GM23338 (cell line): ENCODE data around the gene TRIP4.

Experiments
- CREB1 ChIP-seq: fragments of 250-450 bp; sonication (Bioruptor Pico); IDR thresholded peaks from 2 replicates; pipeline ENCODE4 v1.5.0; 2020; ENCODE audit warnings: low read depth, mild to moderate bottlenecking, moderate library complexity
- EZH2 ChIP-seq: fragments of 200-600 bp; sonication (generic); IDR thresholded peaks from one replicate; pipeline ENCODE4 v1.8.0; 2017; ENCODE audit warnings: antibody characterized with exemption, mild to moderate bottlenecking, low read depth; ENCODE audit not compliant: unreplicated experiment
- EZH2phosphoT487 ChIP-seq: fragments of 200-600 bp; sonication (generic); IDR thresholded peaks from one replicate; pipeline ENCODE4 v1.8.1; 2018; ENCODE audit warnings: antibody characterized with exemption; ENCODE audit not compliant: unreplicated experiment
- JUNB ChIP-seq: IDR thresholded peaks from one replicate; pipeline ENCODE4 v1.6.1; 2016; ENCODE audit warnings: antibody characterized with exemption; ENCODE audit not compliant: unreplicated experiment
- NANOG ChIP-seq: IDR thresholded peaks from 2 replicates; pipeline ENCODE4 v1.6.1; 2016; ENCODE audit warnings: antibody characterized with exemption, borderline replicate concordance
- POLR2AphosphoS5 ChIP-seq: IDR thresholded peaks from 2 replicates; pipeline ENCODE4 v1.6.1; 2016; ENCODE audit warnings: antibody characterized with exemption, low read depth
- STAT1 ChIP-seq: IDR thresholded peaks from one replicate; pipeline ENCODE4 v1.6.1; 2016; ENCODE audit warnings: antibody characterized with exemption; ENCODE audit not compliant: unreplicated experiment
- ZNF331 ChIP-seq: fragments of 250-450 bp; sonication (Bioruptor Pico); IDR thresholded peaks from 2 replicates; pipeline ENCODE4 v1.5.0; 2020; ENCODE audit warnings: low read depth, mild to moderate bottlenecking, moderate library complexity
- TF ChIP-seq, protein P1 (sequence below), 2 experiments: fragments of 200-600 bp in 1 of 2; sonication (generic) in 1 of 2; conservative IDR thresholded peaks; 2 replicates each; pipeline versions ENCODE4 v1.5.1 to v1.6.1; 2016 to 2017; ENCODE audit warnings: antibody characterized with exemption in 2 of 2, low read depth in 2 of 2, mild to moderate bottlenecking in 2 of 2, moderate library complexity in 1 of 2
- TF ChIP-seq, protein P2 (sequence below): IDR thresholded peaks from one replicate; pipeline ENCODE4 v1.6.1; 2018; ENCODE audit warnings: antibody characterized with exemption; ENCODE audit not compliant: unreplicated experiment
- TF ChIP-seq, protein P3 (sequence below): fragments of 250-450 bp; sonication (Bioruptor Pico); IDR thresholded peaks from 2 replicates; pipeline ENCODE4 v1.5.0; 2020; ENCODE audit warnings: mild to moderate bottlenecking, moderate library complexity
- TF ChIP-seq, protein P4 (sequence below): IDR thresholded peaks from 2 replicates; pipeline ENCODE4 v1.6.1; 2016; ENCODE audit warnings: antibody characterized with exemption

DNA sequence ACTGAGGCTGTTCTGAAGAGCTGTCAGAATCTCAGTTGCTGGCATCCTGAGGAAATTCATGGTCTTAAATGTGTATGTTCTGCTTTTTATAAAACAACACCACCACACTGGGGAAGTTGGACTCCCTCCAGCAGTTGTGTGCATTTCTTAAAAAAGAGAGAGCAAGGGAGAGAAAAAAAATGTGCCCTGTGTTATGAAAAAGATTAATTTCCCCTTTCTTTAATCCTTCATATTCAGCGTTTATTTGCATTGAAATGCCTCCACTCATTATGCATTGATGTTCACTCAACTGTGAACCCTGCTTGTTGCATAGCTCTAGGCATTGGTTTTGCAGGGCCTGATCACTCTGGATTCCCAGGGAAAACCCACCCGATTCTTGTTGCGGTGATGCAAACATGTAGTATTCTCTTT lies 68.3 kb downstream of the TRIP4 start:
- TF ChIP-seq EZH2 = no peak
- TF ChIP-seq, protein P1, sequence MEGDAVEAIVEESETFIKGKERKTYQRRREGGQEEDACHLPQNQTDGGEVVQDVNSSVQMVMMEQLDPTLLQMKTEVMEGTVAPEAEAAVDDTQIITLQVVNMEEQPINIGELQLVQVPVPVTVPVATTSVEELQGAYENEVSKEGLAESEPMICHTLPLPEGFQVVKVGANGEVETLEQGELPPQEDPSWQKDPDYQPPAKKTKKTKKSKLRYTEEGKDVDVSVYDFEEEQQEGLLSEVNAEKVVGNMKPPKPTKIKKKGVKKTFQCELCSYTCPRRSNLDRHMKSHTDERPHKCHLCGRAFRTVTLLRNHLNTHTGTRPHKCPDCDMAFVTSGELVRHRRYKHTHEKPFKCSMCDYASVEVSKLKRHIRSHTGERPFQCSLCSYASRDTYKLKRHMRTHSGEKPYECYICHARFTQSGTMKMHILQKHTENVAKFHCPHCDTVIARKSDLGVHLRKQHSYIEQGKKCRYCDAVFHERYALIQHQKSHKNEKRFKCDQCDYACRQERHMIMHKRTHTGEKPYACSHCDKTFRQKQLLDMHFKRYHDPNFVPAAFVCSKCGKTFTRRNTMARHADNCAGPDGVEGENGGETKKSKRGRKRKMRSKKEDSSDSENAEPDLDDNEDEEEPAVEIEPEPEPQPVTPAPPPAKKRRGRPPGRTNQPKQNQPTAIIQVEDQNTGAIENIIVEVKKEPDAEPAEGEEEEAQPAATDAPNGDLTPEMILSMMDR (conservative IDR thresholded peaks at IDR 0.05; ENCODE audit: low read depth in 2 of 2) = no peak
- TF ChIP-seq, protein P2, sequence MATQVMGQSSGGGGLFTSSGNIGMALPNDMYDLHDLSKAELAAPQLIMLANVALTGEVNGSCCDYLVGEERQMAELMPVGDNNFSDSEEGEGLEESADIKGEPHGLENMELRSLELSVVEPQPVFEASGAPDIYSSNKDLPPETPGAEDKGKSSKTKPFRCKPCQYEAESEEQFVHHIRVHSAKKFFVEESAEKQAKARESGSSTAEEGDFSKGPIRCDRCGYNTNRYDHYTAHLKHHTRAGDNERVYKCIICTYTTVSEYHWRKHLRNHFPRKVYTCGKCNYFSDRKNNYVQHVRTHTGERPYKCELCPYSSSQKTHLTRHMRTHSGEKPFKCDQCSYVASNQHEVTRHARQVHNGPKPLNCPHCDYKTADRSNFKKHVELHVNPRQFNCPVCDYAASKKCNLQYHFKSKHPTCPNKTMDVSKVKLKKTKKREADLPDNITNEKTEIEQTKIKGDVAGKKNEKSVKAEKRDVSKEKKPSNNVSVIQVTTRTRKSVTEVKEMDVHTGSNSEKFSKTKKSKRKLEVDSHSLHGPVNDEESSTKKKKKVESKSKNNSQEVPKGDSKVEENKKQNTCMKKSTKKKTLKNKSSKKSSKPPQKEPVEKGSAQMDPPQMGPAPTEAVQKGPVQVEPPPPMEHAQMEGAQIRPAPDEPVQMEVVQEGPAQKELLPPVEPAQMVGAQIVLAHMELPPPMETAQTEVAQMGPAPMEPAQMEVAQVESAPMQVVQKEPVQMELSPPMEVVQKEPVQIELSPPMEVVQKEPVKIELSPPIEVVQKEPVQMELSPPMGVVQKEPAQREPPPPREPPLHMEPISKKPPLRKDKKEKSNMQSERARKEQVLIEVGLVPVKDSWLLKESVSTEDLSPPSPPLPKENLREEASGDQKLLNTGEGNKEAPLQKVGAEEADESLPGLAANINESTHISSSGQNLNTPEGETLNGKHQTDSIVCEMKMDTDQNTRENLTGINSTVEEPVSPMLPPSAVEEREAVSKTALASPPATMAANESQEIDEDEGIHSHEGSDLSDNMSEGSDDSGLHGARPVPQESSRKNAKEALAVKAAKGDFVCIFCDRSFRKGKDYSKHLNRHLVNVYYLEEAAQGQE = no peak
- no peak for TF ChIP-seq POLR2AphosphoS5
- TF ChIP-seq CREB1 (CRISPR knock-in tag) = no peak
- TF ChIP-seq, protein P3, sequence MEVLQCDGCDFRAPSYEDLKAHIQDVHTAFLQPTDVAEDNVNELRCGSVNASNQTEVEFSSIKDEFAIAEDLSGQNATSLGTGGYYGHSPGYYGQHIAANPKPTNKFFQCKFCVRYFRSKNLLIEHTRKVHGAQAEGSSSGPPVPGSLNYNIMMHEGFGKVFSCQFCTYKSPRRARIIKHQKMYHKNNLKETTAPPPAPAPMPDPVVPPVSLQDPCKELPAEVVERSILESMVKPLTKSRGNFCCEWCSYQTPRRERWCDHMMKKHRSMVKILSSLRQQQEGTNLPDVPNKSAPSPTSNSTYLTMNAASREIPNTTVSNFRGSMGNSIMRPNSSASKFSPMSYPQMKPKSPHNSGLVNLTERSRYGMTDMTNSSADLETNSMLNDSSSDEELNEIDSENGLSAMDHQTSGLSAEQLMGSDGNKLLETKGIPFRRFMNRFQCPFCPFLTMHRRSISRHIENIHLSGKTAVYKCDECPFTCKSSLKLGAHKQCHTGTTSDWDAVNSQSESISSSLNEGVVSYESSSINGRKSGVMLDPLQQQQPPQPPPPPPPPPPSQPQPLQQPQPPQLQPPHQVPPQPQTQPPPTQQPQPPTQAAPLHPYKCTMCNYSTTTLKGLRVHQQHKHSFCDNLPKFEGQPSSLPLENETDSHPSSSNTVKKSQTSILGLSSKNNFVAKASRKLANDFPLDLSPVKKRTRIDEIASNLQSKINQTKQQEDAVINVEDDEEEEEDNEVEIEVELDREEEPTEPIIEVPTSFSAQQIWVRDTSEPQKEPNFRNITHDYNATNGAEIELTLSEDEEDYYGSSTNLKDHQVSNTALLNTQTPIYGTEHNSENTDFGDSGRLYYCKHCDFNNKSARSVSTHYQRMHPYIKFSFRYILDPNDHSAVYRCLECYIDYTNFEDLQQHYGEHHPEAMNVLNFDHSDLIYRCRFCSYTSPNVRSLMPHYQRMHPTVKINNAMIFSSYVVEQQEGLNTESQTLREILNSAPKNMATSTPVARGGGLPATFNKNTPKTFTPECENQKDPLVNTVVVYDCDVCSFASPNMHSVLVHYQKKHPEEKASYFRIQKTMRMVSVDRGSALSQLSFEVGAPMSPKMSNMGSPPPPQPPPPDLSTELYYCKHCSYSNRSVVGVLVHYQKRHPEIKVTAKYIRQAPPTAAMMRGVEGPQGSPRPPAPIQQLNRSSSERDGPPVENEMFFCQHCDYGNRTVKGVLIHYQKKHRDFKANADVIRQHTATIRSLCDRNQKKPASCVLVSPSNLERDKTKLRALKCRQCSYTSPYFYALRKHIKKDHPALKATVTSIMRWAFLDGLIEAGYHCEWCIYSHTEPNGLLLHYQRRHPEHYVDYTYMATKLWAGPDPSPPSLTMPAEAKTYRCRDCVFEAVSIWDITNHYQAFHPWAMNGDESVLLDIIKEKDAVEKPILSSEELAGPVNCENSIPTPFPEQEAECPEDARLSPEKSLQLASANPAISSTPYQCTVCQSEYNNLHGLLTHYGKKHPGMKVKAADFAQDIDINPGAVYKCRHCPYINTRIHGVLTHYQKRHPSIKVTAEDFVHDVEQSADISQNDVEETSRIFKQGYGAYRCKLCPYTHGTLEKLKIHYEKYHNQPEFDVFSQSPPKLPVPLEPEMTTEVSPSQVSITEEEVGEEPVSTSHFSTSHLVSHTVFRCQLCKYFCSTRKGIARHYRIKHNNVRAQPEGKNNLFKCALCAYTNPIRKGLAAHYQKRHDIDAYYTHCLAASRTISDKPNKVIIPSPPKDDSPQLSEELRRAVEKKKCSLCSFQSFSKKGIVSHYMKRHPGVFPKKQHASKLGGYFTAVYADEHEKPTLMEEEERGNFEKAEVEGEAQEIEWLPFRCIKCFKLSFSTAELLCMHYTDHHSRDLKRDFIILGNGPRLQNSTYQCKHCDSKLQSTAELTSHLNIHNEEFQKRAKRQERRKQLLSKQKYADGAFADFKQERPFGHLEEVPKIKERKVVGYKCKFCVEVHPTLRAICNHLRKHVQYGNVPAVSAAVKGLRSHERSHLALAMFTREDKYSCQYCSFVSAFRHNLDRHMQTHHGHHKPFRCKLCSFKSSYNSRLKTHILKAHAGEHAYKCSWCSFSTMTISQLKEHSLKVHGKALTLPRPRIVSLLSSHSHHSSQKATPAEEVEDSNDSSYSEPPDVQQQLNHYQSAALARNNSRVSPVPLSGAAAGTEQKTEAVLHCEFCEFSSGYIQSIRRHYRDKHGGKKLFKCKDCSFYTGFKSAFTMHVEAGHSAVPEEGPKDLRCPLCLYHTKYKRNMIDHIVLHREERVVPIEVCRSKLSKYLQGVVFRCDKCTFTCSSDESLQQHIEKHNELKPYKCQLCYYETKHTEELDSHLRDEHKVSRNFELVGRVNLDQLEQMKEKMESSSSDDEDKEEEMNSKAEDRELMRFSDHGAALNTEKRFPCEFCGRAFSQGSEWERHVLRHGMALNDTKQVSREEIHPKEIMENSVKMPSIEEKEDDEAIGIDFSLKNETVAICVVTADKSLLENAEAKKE = no peak
- no peak for TF ChIP-seq EZH2phosphoT487
- no peak for TF ChIP-seq JUNB
- TF ChIP-seq, protein P4, sequence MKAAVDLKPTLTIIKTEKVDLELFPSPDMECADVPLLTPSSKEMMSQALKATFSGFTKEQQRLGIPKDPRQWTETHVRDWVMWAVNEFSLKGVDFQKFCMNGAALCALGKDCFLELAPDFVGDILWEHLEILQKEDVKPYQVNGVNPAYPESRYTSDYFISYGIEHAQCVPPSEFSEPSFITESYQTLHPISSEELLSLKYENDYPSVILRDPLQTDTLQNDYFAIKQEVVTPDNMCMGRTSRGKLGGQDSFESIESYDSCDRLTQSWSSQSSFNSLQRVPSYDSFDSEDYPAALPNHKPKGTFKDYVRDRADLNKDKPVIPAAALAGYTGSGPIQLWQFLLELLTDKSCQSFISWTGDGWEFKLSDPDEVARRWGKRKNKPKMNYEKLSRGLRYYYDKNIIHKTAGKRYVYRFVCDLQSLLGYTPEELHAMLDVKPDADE = no peak
- TF ChIP-seq NANOG = no peak
- TF ChIP-seq STAT1 = no peak
- TF ChIP-seq ZNF331 (CRISPR knock-in tag) = no peak
